GM21825 (cell line): ENCODE measurements around the gene MARCHF4.

Experiments
- ATAC-seq: cut with Tn5 transposase; IDR thresholded peaks from one replicate; pipeline ENCODE4 v1.9.1; 2021; ENCODE audit warnings: mild to moderate bottlenecking, moderate library complexity; ENCODE audit not compliant: unreplicated experiment

MARCHF4 gene, protein sequence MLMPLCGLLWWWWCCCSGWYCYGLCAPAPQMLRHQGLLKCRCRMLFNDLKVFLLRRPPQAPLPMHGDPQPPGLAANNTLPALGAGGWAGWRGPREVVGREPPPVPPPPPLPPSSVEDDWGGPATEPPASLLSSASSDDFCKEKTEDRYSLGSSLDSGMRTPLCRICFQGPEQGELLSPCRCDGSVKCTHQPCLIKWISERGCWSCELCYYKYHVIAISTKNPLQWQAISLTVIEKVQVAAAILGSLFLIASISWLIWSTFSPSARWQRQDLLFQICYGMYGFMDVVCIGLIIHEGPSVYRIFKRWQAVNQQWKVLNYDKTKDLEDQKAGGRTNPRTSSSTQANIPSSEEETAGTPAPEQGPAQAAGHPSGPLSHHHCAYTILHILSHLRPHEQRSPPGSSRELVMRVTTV

DNA sequence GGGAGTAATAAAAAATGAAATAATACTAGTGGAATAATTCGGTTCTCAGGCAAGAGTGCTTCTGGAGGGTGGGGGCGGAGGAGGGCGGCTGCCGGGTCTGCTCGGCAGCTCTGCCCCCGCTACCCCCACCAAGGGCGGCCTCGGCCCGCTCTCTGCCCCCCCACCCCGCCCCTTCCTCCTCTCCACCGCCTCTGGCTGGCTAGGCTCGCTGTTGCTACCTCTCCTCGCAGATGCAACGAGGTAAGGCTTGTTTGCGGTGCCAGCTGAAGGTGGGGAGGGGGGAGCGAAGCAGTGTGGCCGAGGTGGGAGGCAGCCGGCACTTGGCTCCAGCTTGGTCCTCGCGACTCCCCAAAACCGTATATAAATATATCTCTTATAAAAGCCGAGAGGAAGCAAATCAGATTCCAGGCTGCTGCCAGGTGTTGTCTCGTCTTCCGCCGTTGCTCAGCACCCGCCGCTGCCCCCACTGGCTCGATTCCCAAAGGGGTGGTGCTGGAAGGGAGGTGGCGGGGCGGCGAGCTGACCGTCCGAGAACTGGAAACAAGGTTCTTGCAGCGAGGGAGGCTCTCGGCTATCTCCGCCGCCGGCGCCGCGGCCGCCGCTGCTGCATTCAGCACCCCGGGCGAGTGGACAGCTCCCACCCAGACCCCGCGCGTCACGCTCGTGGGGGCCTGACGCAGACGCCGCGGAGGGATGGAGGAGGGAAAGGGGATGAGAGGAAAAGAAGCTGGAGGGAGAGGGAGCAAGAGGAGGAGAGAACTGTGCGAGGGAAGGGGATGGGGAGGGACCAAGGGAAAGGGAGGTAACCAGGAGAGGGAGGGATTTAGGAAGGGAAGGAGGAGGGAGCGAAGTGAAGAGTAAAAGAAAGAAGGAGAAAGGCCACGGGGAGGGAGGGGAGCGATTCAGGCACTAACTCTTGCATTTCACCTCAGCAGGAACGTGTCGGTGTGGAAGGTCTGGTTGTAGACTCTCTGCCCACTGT, at the start of gene MARCHF4:
Gene MARCHF4 (minus strand): TSS at position 763 of the 982 bp plus-strand sequence. CDS start 2,223 bp downstream, outside the sequence.
- ATAC-seq: no peak

DNA sequence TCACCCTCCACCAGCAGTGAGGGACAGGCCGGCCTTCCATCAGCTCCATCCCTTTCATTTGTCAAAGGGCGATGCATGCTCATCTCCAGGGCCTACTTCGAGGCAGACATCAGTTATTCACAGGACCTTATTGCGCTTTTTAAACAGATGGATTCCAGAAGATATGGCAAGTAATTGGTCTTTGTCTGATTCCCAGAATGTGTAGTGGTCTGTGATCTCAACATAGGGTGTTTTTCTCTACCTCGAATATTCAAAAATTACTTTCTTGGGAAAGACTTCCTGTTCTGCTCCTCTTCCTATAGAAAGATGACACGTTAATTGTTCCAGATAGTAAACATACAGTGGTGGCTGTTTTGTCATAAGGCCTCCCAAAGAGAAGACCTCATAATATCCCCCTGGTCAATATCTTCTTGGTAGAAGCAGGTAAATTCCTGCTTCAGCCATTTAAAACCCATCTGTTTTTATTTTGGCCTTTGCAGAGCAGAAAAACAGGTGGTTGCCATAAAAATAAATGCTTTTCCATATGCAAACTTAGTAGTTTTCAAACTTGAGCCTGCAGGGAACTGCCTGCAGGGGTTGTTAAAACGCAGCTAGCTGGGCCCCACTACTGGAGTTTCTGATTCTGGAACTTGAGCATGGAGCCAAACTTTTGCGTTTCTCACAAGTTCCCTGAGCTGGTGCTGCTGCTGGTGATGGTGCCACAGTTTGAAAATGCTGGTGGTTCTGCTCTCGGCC, 48.3 kb upstream of the MARCHF4 start:
- ATAC-seq: no peak

DNA sequence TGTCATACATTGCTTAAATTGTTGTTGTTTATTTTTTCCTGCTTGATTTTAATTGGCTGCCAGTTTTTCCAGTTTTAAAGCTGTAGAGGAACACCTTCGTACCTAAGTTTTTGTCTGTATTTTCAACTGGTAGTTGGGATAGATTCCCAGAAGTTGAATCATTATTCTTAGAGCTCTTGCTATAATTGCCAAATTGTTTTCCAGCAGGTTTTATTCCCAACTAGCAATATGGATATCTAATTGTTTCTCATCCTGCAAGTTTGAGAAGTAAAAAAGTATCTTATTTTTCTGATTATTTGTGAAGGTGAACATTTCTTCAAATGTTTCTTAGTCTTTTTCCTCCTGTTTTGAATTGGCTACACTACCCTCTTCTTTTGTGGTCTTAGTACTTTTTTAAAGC, 46.7 kb upstream of the MARCHF4 start:
- no peak for ATAC-seq

DNA sequence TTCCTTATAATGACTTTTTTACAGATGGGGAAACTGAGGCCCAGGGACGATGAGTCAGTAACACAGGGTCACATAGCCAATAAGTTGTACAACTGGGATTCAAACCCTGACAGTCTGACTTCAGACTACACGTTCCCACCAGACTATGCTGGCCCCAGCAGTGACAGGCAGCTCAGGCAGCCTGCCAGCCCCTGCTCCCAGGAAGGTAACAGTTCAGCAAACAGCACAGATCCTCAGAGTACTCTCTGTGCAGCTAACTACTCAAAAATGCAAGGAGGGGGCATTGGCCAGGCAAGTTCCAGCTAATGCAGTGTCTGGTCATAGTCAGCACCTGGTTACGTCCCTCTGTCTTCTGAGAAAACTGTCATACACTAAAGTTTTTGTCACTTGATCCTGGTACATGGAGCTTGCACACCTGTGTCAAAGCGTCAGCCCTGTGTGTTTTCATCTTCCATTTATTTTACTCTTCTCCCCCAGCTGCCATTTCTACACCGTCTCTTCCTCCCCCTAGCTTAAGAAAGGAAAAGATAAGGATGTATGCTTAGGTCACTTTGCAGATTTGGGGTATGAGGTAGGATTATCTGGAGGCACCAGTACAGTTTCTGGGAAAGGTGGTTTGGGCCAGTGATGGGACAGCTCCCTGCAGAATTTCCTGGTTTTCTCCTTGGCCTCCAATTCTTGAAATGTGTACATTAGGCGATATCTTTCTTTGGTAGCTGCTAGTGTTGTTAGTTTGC, 44.5 kb upstream of the MARCHF4 start:
- no peak for ATAC-seq

DNA sequence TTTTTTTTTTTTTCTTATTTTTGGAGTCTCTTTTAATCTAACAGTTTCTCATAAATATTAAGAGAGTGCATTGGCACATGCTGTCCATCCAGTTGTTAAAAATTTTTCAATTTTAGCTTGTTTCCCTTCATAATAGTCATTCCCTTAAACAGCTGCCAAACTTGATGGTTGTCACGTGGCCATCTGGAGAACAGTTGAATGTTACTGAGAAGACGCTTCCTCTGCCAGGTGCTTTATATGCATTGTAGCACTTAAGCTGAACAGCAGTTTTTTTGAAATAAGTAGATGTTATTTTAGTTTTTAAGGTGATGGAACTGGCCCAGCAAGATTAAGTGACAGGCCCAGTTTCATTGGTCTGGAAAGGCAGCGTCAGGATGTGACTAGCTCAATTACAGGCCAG, 43.3 kb upstream of the MARCHF4 start:
- ATAC-seq: no peak

DNA sequence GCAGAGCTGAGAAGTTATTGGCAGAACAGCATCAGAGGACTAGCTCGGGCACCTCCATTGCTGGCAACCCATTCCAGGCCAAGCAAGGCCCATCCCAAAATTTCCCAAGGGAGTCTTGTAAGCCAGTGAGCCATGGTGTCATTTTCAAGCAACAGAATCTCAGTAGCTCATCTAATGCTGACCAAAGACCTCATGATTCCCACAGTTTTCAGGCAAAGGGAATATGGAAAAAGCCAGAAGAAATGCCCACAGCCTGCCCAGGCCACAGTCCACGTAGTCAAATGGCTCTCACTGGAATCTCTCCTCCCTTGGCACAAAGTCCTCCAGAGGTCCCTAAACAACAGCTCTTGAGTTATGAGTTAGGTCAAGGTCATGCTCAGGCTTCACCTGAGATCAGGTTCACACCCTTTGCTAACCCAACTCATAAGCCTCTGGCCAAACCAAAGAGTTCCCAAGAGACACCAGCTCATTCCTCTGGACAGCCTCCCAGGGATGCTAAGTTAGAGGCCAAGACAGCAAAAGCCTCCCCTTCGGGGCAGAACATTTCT, 42.6 kb upstream of the MARCHF4 start:
- no peak for ATAC-seq

DNA sequence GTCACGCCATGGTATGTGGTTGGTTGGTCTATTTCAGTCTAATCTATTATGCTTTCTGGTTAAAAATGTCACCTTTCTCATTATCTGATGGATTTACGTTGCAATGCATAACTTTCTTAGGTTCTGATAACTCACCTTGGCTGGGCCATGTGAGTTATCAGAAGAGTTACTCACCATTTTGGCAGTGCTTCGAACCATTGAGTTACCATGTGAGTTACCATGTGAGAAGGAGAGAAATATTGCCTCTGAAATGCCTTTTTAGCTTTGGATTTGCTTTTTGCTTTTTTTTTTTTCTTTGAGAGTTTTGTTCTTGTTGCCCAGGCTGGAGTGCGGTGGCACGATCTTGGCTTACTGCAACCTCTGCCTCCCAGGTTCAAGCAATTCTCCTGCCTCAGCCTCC, 41.6 kb upstream of the MARCHF4 start:
- ATAC-seq: no peak

DNA sequence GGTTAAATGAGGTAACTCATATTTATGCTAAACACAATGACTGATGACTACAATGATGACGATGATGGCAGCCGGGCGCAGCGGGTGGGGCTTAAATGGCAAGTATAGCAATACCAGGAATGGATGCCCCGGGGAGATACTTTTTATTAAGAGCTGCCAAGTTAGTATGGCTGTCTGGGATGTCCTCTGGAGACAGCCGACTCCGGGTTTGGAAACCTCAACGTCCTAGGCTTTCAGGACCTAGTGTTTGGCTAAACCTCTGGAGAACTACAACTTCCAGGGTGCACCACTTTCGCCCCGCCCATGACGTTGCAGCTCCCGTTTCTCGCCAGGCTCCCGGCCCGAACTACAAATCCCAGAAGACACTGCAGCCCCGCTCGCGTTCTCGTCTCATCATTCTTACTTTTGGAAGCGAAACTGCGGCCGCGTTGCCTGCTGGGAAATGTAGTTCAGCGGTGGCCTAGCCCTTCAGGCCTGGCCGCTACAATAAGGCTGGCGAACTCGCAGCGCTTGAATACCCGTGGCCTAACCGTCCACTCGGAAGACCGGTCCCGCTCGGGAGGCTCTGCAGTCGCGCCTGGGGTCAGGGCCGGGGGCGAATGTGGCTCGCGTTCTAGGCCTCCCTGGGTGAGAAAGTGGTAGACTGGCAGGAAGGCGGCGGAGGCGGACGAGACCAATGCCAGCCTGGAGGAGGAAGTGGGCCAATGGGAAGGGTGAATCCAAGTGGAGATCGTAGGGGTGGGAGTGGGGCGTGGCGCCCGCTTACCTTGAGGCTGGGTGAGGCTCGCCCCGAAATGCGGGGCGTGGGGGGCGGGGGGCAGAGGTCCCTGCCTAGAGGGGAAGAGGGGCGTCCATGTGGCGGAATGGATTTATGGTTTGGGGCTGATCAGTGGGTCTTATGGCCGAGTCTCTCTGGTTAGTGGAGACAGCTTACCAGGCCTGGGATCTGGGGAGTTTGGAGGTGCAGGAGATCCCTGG, 40.0 kb upstream of the MARCHF4 start, which contains the start of gene SMARCAL1:
Gene SMARCAL1 (plus strand): TSS at position 463 of the 978 bp plus-strand sequence. CDS start 2,221 bp downstream, outside the sequence.
- ATAC-seq: peak; percentile 91

DNA sequence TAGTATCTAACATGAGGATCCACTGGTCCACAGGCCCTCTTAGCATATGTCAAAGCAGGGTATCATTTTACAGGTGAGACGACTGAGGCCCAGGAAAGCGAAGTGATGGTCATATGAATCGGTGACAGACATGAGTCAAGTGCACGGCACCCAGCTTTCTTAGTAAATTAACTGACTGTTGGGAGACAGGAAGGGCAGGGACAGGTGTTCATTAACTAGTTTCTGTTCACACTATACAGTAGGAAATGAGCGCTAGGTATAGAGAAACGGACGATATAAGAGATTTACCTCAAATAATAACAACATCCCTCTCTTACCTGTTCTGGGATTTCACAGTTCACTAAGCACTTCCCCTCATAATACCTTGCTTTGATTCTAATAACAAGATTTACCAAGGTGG, 38.3 kb upstream of the MARCHF4 start:
- ATAC-seq: no peak

DNA sequence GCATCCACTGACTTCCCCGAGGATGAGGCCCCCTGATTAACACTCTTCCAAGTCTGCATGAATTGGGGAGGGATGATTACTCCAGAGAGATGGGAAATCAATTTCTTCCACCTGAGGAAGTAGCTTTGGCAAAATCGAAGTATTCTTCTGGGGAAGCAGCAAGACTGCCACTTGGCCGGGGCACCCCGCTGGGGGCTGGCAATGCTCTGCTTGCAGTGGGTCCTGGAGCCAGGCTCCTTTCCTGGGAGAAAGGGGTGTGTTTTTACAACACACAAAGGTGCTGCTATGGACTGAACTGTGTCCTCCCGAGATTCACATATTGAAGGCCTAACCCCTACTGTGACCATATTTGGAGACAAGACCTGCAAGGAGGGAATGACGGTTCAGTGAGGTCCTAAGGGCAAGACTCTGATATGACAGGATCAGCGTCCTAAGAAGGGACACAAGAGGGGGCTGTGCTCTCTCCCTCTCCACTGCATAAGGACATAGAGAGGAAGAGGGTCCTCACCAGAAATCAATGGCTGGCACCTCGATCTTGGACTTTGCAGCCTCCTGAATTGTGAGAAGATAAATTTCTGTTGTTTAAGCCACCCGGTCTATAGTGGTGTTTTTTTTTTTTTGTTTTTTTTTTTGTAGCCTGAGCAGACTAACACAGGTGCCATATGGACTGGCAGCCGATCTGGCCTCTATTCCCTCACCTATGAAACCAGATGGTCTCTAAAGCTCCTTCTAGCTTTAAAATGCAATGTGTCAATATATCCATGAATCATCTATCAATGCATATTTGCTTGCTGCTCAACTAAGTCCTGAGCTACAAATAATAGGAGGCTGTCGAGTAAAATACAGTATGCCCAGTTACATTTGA, 36.4 kb upstream of the MARCHF4 start:
- ATAC-seq: no peak

DNA sequence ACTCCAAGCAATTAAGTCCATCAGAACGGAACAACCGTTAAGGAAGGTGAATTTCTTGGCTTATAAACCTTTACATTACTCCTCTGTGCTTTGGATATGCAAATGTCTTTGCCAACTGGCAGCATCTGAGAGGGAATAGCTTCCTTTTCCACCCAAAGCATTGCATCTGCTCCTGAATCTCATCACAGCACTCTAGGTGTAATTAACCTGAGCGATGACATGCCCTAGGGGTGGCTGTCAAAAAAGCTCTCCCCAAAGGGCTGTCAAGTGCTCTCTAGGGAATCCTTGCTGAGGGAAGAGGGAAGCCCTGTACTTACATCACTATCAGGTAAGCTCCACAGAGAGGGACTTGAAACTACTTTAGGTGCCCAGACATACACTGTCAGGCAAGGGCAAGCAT, 34.5 kb upstream of the MARCHF4 start:
- ATAC-seq: no peak

DNA sequence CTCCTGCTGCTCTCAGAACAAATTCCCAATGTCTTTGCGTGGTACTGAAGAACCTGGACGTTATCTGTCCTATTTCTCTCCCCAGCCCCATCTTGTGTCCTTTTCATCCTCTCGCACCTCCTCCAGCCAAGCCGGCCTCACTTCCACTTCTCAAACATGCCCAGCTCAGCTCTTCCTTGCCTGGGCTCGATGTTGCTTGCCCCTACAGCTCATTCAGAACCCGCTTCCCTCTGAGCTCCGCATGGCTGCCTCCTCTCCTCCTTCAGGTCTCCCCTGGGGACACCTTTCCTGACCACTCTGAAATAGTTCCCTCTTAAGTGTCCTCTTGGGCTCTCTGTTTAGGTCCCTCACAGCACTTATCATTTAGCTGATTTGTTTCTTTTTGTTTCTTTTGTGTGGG, 33.3 kb upstream of the MARCHF4 start:
- no peak for ATAC-seq

DNA sequence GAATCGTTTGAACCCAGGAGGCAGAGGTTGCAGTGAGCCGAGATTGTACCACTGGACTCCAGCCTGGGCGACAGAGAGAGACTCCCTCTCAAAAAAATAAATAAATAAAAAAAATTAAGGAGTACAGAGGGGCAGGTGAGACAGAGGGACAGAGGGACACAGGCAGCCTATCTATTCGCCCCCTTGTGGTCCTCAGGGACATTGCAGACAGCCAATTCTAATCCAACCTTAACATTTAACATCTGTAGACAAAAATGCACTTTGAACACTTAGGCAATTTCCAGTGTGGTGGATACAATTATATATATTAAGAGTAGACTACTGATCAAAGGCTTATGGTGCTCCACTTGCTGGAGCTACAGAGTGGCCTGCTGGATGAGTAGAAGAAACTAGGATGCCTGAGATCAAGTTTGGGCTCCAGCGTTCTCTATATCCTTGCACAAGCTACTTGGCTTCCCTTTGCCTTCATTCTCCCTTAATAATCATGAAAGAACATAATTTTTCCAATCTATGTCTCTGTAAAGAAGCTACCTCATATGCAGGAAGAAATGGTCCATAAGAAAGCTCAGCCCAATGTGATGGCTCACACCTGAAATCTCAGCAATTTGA, 31.8 kb upstream of the MARCHF4 start:
- ATAC-seq: no peak

DNA sequence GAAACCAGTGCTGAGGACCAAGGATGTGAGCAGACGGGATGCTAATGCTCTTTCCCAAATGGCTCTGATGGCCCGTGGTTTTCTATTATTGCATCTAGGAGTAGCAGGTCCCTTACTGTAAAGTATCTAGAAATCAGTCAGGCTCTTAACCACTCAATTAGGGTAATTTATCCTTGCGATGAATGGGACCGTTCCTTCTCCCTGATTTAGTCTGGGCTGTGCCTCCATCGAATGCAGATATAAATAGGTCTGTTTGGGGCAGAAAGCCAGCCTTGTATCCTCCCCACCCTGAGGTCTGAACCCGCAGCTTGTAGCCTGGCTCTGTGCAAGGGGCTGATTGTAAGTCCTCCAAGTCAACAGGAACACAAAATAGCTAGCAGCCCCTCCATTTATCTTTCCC, 30.5 kb upstream of the MARCHF4 start:
- no peak for ATAC-seq

DNA sequence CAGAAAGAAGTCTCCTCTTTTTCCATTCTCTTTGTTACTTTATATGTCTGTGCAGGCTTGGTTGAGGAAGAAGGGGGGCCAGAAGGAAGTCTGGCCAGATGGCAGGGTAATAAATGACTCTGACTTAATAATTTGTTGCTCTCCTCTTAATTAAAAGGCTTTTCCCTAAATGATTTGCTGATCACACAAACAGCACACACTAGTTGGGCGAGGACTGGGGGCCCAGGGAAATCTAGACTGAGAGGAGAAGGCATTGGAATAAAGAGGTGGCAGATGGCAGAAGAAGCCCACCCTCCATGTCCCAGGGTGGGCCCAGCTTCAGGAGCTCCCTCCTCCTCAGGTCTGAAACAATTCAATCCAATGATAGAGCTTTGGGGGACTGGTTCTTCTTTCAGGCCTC, 27.3 kb upstream of the MARCHF4 start:
- ATAC-seq: no peak

DNA sequence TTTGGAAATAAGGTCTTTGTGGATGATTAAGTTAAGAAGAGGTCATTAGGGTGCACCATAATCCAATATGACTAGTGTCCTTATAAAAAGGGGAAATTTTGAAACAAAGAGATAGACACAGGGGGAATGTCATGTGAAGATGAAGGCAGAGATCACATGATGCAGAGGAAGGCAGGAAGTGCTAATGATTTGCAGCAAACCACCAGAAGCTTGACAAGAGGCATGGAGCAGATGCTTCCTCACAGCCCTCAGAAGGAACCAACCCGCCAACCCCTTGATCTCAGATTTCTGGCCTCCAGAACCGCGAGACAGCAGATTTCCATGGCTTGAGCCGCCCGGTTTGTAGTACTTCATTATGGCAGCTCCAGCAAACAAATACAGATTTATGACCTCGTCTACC, 22.6 kb upstream of the MARCHF4 start:
- no peak for ATAC-seq
